KMS-11 (cell line): ENCODE results near the gene CCDC24.

Experiments used
- H2AFZ ChIP-seq: fragments of 200-600 bp; sonication (generic); 2 replicates; pipeline ENCODE4 v1.6.1; 2016; ENCODE audit warnings: antibody characterized with exemption, mixed run types, low read depth
- H3K27ac ChIP-seq: fragments of 200-600 bp; sonication (generic); 2 replicates; pipeline ENCODE4 v1.6.1; 2016; ENCODE audit warnings: mild to moderate bottlenecking, mixed run types
- H3K27me3 ChIP-seq: fragments of 200-600 bp; sonication (generic); 2 replicates; pipeline ENCODE4 v1.6.1; 2017; ENCODE audit warnings: mild to moderate bottlenecking, low read depth, mixed run types, moderate library complexity; ENCODE audit not compliant: insufficient read depth
- H3K36me3 ChIP-seq: fragments of 200-600 bp; sonication (generic); 2 replicates; pipeline ENCODE4 v1.6.1; 2017; ENCODE audit warnings: mild to moderate bottlenecking, mixed run types; ENCODE audit not compliant: insufficient read depth
- H3K4me1 ChIP-seq: fragments of 200-600 bp; sonication (generic); 2 replicates; pipeline ENCODE4 v1.6.1; 2016; ENCODE audit warnings: mild to moderate bottlenecking, low read depth, mixed run types; ENCODE audit not compliant: poor library complexity, severe bottlenecking
- H3K4me2 ChIP-seq: fragments of 200-600 bp; sonication (generic); 2 replicates; pipeline ENCODE4 v1.7.0; 2016; ENCODE audit warnings: mild to moderate bottlenecking, mixed run types
- H3K4me3 ChIP-seq: fragments of 200-600 bp; sonication (generic); IDR thresholded peaks from 2 replicates; pipeline ENCODE4 v1.6.1; 2017; ENCODE audit warnings: low read depth, low read length, mixed read lengths; ENCODE audit not compliant: insufficient read depth
- H3K79me2 ChIP-seq: fragments of 200-600 bp; sonication (generic); 2 replicates; pipeline ENCODE4 v1.6.1; 2016; ENCODE audit warnings: low read depth, mixed run types; ENCODE audit not compliant: insufficient read depth
- H3K9ac ChIP-seq: fragments of 200-600 bp; sonication (generic); 2 replicates; pipeline ENCODE4 v1.6.1; 2016; ENCODE audit warnings: mild to moderate bottlenecking, mixed run types
- H4K20me1 ChIP-seq: fragments of 200-600 bp; sonication (generic); 2 replicates; pipeline ENCODE4 v1.6.1; 2016; ENCODE audit warnings: mild to moderate bottlenecking, mixed run types; ENCODE audit not compliant: insufficient read depth
- CTCF ChIP-seq: fragments of 200-600 bp; sonication (generic); conservative IDR thresholded peaks from 2 replicates; pipeline ENCODE4 v1.6.1; 2017; ENCODE audit warnings: low read depth, mild to moderate bottlenecking, antibody characterized with exemption, low read length, moderate library complexity, mixed read lengths

Gene CCDC24

DNA sequence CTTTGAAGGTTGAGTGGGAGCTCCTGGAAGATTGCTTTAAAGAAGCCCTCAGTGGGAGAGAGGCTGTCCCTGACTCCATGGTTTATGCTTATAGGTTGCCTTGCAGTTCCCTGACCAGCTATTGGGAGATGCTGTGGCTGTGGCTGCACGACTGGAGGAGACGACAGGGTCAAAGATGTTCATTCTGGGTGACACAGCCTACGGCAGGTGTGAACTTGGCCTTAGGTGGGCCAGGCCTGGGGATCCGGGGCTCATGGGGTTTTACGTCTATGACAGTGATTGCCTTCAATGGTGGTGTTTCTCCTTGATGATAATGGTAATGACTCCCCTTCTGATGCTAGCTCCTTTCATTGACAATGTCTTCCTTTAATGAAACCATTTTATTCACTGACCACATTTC, 20.9 kb upstream of the CCDC24 start:
- no peak overlapping the region for H2AFZ ChIP-seq
- H3K36me3 ChIP-seq, result no peaks in the 10 kb centered on the region
- peak overlapping the region; percentile 50; the same call in 1 of the 2 replicates for H3K9ac ChIP-seq
- no peaks in the 10 kb centered on the region for H4K20me1 ChIP-seq
- peaks cover 17% of the 10 kb centered on the region for H3K4me1 ChIP-seq
- no peaks in the 10 kb centered on the region for H3K27me3 ChIP-seq
- peak overlapping the region; percentile 72 for H3K4me2 ChIP-seq
- H3K27ac ChIP-seq, result no peak overlapping the region
- peaks cover 20% of the 10 kb centered on the region for H3K79me2 ChIP-seq
- TF ChIP-seq CTCF, result no peak
- H3K4me3 ChIP-seq, result no peak overlapping the region

DNA sequence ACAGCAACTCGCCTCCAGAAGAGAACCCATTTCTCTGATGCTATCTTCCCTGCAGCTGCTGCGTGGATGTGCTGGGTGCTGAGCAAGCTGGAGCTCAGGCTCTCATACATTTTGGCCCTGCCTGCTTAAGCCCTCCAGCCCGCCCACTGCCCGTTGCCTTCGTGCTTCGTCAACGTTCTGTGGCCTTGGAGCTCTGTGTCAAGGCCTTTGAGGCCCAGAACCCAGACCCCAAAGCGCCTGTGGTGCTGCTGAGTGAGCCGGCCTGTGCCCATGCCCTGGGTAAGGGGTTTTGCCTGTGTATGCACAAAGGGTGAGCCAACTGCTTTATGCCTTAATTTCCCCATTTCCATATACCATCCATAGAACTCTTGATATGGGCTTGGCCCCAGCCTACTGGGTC, 20.5 kb upstream of the CCDC24 start:
- Histone ChIP-seq H3K27ac (no peak overlapping the region), H3K36me3 (no peaks in the 10 kb centered on the region), H3K4me1 (peaks cover 18% of the 10 kb centered on the region), H3K27me3 (no peaks in the 10 kb centered on the region), H3K4me2 (peak overlapping the region; percentile 72), H2AFZ (no peak overlapping the region), H3K4me3 (no peak overlapping the region), H3K9ac (peak overlapping the region; percentile 50; the same call in 1 of the 2 replicates), H4K20me1 (no peaks in the 10 kb centered on the region), H3K79me2 (peaks cover 24% of the 10 kb centered on the region)
- no peak for TF ChIP-seq CTCF

DNA sequence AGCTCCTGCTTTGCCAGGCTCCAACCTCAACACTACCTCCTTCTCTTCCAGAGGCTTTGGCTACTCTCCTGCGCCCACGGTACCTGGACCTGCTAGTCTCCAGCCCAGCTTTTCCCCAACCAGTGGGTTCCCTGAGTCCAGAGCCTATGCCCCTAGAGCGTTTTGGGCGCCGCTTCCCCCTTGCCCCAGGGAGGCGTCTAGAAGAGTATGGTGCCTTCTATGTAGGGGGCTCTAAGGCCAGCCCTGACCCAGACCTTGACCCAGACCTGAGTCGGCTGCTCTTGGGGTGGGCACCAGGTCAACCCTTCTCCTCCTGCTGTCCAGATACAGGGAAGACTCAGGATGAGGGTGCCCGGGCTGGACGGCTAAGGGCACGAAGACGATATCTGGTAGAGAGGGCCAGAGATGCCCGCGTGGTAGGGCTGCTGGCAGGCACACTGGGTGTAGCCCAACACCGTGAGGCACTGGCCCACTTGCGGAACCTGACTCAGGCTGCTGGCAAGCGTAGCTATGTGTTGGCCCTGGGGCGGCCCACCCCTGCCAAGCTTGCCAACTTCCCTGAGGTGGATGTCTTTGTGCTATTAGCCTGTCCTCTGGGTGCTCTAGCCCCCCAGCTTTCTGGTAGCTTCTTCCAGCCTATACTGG, 19.9 kb upstream of the CCDC24 start:
- H3K4me1 ChIP-seq, result peaks cover 24% of the 10 kb centered on the region
- no peak overlapping the region for H3K4me2 ChIP-seq
- H3K36me3 ChIP-seq, result no peaks in the 10 kb centered on the region

DNA sequence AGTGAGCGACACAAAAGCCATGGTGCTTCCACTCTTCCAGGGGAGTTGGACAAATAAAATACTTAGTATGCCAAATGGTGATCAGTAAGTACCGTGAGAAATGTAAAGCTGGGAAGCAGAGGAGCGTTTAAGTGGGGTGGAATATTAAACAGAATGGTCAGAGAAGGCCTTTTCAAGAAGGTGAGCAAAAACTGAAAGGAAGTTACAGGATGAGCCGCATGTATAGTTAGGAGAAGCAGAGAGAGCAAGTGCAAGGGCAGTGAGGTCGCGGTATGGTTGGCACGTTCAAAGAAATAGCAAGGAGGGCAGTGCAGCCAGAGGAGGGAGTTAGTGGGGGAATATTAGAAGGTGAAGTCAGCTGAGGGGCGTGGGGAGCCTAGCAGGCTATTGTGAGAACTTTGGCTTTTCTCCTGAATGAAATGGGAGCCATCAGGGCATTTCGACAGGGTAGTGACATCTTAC, 17.4 kb upstream of the CCDC24 start:
- Histone ChIP-seq H3K4me2 (peak overlapping the region; percentile 74), H3K27ac (peak overlapping the region; percentile 63), H3K4me3 (peak overlapping the region; percentile 81), H4K20me1 (no peaks in the 10 kb centered on the region), H2AFZ (peak overlapping the region; percentile 74; the same call in 1 of the 2 replicates), H3K27me3 (no peaks in the 10 kb centered on the region), H3K9ac (peak overlapping the region; percentile 75; the same call in 1 of the 2 replicates), H3K36me3 (no peaks in the 10 kb centered on the region), H3K79me2 (peaks cover 46% of the 10 kb centered on the region), H3K4me1 (peaks cover 41% of the 10 kb centered on the region)
- TF ChIP-seq CTCF, result no peak; the same call in 1 of the 2 replicates

More for the DNA sequence above, 19.9 kb upstream of the CCDC24 start:
- H3K27ac ChIP-seq, result no peak overlapping the region
- peaks cover 30% of the 10 kb centered on the region for H3K79me2 ChIP-seq
- no peak overlapping the region for H3K9ac ChIP-seq
- no peak overlapping the region for H2AFZ ChIP-seq
- no peaks in the 10 kb centered on the region for H3K27me3 ChIP-seq
- H3K4me3 ChIP-seq, result no peak overlapping the region
- H4K20me1 ChIP-seq, result no peaks in the 10 kb centered on the region
- TF ChIP-seq CTCF, result no peak
